DOHH2 (cell line): ENCODE data around the gene GCN1.

Experiments used
- CTCF ChIP-seq: fragments of 200-600 bp; sonication (generic); IDR thresholded peaks from one replicate; pipeline ENCODE4 v1.5.1; 2014; ENCODE audit warnings: antibody characterized with exemption, mild to moderate bottlenecking, low read depth, low read length; ENCODE audit not compliant: poor library complexity, severe bottlenecking
- EZH2phosphoT487 ChIP-seq: fragments of 200-600 bp; sonication (generic); IDR thresholded peaks from 2 replicates; pipeline ENCODE4 v1.6.1; 2017; ENCODE audit warnings: borderline replicate concordance, mild to moderate bottlenecking, antibody characterized with exemption, low read length, moderate library complexity, mixed read lengths

DNA sequence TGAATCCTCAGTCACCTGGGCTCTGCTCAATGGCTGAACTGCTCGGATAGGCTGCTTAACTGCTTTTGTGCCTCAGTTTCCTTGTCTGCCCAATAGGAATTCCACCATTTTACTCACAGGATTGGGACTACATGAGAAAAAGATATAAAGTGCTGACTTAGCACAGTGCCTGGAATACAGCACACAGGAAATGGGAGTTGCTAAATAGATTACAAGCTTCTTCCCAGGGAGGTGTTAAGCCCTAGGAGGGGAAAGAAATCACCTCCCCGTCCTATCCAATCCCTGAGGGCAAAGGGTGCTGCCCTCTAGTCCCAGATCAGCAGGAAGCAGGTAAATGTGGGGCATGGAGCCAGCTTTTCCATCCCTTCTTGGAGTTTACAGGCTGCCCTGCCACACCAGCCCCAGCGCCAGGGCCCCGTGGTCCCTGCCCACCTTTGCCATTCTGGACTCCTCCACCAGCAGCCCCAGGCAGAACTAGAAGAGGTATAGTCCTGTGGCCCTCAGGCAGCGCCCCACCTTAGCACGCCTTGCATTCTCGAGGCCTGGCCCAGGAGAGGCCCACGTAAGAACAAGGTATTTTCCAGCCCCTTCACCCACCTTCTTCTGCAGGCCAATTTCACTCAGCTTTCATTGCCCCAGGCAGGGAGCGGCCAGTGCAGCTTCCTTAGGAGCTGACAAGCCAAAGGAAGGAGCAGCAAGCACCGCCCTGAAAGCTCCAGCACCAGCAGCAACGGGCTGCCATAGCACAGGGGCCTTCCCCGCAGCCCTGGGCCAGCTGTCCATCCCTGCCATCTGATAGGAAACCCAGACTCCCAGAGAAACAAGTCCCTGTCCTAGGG lies 35.2 kb upstream of the GCN1 start:
- TF ChIP-seq CTCF (no peak), EZH2phosphoT487 (no peak)
